Hepatic stellate cell (primary cell): ENCODE measurements around the gene BPTF.
"Not testable (repeated sequence)": the region's sequence is repeated elsewhere in the genome, so short reads cannot be mapped to it uniquely, and the experiment has no call there.

Experiments
- DNase-seq: peaks from one replicate; pipeline ENCODE4 v3.0.0; 2011; ENCODE audit warnings: low spot score

BPTF gene

DNA sequence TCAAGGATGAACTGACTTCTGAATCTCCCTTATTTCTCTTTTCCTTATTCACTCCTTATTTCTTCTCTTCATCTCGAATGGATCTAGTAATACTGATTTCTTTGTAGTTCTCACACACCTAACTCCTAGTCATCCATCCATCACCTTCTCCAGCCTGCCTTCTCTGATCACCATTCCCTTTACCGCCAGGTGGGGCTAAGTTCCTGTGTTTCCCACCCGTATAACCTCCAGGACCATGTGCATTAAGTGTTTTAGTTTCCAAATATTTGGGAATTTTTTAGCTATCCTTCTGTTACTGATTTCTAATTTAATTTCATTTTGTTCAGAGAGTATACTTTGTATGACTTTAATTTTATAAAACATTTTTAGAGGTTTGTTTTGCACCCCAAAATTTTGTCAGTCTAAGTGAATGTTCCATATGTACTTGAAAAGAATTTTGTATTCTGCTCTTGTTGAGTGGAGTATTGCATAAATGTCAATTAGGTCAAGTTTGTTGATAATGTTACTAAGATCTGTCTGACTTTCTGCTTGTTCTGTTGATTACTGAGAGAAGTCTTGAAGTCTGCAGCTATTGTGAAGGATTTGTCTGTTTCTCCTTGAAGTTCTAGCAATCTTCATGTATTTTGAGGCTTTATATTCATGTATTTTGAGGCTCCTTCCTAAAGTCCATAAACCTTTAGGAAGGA lies 8.8 kb downstream of the BPTF start:
- no peak for DNase-seq

DNA sequence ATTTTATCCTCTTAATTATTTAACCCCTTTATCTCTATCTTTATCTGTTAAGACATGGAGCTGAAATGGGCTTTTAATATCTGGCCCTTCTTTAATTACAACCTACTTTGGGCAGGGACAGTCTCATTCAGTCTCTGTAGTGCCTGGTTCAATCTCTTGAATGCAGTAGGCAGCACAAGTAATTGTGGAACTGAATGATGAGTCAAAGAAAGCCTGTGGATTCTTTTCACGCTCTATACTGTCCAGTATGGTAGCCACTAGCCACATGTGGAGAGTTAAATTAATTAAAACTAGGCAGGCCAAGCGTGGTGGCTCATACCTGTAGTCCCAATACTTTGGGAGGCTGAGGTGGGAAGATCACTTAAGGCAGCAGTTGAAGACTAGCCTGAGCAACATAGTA lies 9.3 kb downstream of the BPTF start:
- no peak for DNase-seq

DNA sequence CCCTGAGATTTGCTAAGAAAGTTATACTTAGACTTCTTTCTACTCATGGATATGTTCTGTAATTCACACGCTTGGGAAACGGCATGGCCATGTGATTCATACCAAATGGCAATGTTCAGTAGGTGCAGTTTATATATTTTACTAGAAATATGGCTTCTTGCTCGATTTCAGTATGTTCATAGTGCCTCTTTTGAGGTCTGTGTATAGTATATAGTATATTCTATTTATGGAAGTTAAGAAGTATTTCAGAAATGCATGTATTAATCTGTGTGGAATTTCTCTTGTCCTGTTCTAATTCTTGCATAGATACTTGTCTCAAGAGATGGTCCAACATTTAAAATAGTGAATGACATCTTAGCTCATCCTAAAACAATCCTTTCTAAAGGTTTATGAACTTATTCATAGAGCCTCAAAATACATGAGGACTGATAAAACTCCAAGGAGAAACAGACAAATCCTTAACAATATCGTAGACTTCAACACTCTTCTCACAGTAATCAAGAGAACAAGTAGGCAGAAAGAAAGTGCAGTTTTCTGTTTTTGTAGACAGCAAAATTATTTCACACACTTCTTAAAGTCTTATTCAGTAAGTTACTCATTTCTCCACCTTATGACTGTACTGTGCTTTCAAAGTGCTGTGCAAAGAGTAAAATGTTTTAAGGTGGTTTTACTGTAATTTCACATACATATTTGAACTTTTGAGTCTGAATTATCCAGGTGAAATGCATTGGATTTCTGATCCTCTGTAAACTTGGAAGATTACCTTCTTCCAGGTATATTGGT lies 11.1 kb downstream of the BPTF start:
- DNase-seq, result no peak

DNA sequence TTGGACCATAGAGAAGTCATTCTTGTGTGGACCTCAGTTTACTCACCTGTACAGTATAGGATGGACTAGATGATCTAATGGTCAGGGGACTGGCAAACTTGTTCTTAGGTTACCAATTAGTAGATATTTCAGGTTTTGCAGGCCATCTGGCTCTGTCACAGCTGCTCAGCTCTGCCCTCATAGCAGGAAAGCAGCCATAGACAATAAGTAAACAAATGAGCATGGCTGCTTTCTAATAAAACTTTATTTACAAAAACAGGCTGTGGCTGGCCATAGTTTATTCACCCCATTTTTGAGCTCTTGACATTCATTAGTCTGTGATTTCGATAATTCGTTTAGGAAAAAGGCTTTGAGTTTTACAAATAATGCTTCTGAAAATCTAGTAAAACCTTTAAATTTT lies 12.7 kb downstream of the BPTF start:
- no peak for DNase-seq

DNA sequence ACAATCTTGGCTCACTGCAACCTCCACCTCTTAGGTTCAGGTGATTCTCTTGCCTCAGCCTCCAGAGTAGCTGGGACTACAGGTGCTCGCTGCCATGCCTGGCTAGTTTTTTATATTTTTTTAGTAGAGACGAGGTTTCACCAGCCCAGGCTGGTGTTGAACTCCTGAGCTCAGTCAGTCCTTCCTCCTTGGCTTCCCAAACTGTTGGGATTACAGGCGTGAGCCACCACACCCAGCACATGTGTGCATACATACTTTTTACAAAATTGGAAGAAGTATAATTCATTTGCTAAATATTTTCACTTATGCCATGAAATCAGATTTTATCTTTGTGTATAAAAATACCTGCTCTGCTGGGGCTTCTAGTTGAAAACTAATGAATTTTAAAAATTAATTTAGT lies 13.2 kb downstream of the BPTF start:
- DNase-seq, result no peak

DNA sequence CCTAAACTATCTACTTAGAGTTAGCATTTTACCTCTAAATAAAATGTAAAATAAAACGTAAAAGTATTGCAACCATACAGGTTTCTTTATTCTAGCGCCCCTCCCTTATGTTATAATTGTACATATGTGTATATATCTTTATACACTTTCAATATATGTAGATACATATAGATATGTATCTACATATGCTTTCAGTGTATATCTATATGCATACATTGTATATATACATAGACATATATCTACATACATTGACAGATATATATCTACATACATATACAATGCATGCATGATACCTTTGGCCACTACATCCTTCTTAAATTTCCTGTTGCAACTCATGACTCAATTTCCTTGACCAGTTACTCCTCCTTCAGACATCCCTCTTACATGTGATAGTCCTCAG lies 16.7 kb downstream of the BPTF start:
- DNase-seq, result no peak

DNA sequence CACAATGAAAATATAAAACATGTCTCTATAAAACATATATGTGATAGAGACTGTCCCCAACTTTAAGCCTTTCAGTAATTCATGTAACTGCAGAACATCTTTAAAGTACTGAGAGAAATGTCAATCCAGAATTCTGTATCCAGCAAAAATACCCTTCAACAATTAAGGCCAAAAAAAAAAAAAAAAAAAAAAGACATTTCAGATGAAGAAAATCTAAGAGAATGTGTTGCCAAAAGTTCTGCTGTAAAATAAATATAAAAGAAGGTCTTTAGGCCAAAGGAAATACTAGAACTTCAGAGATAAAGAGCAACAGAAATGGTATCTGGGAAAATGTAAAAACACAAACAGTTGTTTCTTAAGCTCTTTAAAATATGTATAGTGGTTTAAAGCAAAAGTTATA lies 17.3 kb downstream of the BPTF start:
- DNase-seq, result no peak

DNA sequence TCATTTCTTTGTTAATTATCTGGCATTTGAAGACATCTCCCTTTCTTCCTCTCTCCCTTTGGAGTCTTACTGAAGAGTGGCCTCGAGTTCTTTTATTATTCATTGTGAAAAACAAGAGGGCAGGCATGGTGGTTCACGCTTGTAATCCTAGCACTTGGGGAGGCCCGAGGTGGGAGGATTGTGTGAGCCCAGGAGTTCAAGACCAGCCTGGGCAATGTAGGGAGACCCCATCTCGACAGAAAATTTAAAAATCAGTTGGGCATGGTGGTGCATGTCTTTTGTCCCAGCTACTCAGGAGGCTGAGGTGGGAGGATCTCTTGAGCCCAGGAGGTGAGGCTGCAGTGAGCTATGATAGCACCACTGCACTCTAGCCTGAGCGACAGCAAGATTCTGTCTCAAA lies 20.1 kb downstream of the BPTF start:
- no peak for DNase-seq

DNA sequence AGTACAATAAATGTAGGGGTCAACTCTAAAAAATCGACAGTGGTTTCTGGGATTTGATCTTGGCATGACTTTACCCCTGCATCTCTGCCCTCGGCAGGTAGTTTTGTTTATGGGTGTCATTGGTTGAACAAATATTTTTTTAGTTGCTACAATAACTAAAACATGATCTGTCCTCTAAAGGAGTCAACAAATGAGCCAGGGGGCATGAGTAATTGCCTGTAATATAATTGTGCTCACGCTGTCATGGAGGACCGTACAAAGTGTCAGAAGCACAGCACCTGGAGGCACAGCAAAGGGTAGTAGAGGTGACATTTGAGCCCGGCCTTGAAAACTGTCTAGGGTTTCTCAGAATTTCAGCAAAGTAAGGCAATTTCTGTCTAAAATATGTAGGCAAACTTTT lies 22.9 kb downstream of the BPTF start:
- DNase-seq, result not testable (repeated sequence)

DNA sequence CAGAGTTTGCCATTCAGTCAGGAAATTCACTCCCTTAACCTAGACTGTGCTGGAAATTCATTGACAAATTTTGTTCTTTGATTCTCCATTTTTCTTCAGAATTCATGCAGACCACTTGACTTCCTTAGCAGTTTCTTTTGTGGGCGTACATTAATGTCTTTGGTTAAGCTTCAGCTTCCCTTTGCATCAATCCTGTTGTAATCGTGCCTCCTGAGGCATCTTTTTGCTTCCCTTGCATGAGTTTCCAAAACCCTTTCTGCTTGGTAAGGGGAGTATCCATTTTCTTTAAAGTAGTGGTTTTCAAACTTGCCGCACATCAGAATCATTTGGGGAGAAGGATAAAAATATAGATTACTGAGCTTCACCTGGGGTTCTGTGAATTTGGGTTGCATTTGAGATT lies 23.5 kb downstream of the BPTF start:
- DNase-seq, result not testable (repeated sequence)

DNA sequence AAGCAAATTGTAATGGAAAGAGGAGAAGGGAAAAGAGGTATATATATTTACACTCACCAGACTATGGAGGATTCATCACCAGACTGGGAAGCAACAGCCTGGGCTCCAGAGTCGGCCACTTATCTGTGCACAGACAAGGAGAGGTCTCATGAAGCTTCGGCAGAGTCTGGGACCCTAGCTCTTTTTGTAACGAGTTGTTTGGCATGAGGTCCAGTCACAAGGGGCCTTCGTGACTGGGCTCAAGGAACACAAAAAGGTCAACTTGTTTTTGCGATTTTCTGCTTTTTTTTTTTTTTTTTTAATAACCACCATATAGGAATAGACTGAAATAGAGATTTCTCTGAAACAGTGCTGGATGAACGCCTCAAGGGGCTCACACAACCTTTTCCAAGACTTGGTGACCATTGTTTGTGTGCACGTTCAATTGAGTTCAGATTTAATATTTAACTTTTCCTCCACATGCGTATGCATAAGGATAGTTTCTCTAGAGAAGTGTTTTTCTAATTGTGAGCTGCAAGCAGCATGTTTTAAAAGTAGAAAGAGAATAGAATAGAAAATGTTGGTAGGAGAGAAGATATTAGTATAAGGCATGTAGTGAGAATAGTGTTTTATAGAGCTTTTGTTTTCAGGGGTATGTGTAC lies 25.8 kb downstream of the BPTF start:
- no peak for DNase-seq

DNA sequence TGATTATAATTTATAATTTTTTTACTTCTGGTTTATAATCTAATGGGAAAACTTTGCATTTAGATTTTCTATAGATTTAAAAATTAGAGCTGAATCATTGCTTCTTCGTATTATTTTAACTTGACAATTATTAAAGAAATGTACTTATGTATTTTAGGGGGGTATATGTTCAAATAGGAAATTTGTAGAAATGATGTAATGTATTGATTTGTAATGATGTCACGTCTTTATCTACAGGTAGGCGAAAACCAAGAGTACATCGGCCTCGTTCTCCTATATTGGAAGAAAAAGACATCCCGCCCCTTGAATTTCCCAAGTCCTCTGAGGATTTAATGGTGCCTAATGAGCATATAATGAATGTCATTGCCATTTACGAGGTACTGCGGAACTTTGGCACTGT lies 28.4 kb downstream of the BPTF start:
- DNase-seq, result no peak

DNA sequence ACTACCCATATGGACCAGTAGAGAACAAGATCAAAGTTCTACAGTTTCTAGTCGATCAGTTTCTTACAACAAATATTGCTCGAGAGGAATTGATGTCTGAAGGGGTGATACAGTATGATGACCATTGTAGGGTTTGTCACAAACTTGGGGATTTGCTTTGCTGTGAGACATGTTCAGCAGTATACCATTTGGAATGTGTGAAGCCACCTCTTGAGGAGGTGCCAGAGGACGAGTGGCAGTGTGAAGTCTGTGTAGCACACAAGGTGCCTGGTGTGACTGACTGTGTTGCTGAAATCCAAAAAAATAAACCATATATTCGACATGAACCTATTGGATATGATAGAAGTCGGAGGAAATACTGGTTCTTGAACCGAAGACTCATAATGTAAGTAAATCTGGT lies 29.1 kb downstream of the BPTF start:
- DNase-seq, result no peak

DNA sequence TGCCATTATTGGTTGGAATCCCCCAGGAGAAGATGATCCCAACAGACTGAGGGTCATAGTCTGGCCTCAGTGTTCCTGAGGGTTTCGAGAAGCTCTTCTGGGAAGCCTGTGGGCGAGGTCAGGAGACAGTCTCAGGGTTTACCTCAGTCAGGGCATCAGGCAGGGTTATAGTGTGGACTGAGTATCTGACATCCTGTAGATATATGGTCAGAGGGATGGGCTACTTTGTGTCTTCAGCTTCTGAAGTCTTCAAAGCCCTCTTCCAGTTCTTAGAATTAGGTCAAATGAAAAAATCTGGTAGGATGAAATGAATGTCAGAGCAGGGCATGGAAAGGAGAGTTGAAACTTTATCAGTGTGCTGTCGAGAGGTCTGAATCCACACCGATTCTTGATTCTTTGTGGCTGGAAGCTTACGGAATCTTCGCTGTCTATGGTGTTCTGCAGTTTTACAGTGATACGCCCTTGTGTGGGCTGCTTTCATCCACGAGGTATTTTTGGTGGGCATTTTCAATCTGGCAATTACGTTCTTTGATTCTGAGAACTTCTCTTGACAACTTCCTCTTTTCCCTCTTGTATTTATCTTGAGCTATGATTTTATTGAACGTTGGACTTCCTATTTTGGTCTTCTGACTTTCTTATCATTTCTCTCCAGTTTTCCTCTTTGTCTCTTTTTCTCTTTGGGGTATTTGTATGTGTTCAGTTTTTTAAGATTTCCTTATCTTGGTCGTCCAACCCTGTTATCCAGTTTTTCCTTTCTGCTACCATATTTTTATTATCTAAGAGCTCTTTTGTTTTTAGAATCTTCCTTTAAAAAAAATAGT lies 30.4 kb downstream of the BPTF start:
- no peak for DNase-seq

DNA sequence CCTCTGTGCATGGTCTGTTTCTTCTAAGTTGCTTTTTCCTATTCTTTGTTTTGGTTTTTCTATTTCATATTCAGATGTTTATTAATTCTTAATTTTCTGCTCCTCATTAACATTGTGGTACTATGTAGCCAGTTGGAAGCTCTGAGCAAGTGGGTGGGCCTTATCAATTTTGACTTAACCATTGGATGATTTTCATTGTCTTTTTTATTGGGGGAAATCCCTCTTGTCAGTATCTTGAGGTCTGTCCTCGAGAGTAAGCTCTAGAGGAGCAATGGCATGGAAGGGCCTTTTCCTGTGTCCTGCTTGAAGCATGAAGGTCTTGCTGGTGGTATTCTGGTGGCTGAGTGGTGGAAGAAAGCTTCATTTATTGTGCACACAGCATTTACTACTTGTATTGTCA lies 31.1 kb downstream of the BPTF start:
- DNase-seq, result not testable (repeated sequence)

DNA sequence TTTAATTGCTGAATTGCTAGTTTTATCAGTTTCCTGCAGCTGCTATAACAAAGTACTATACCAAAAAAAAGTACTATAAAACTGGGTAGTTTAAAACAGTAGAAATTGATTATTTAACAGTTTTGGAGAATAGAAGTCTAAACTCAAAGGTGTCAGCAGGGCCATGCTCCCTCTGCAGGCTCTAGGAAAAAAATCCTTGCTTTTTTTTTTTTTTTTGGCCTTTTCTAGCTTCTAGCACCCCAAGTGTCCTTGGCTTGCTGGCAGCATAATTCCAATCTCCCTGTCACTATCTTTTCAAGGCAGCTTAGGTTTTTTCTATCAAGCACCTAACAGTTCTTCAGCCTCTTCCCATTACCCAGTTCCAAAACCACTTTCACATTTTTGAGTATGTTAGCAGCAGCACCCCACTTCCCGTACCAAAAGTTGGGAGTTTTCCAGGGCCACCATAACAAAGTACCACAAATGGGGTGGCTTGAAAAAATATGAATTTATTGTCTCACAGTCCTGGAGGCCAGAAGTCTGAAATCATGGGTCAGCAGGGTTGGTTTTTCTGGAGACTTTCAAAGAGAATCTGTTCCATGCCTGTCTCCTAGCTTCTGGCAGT lies 37.4 kb downstream of the BPTF start:
- DNase-seq, result no peak

DNA sequence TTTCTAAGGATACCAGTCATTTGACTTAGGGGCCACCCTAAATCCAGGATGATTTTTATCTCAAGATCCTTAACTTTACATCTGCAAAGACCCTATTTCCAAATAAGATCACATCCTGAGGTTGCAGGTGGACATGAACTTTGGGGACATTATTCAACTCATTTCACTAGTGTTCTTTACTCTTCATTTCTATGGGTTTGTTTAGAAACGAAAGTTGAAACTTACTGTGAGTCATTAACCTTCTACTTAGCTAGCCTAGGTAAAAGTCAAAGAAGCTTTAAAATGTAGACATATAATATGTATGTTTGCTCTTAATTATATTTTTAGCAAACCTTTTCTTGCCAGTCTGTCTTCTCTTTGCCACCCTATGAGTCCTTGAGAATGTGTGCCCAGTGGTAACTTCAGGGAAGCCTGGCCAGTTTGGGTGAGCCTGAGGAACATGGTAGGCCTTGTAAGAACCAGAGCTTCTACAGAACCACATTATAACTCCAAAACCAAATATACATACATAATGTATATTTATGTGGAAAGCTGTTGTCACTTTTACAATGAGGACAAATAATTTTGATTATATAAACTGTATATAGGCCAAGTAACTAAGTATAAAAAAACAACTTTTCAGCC lies 38.4 kb downstream of the BPTF start:
- no peak for DNase-seq

DNA sequence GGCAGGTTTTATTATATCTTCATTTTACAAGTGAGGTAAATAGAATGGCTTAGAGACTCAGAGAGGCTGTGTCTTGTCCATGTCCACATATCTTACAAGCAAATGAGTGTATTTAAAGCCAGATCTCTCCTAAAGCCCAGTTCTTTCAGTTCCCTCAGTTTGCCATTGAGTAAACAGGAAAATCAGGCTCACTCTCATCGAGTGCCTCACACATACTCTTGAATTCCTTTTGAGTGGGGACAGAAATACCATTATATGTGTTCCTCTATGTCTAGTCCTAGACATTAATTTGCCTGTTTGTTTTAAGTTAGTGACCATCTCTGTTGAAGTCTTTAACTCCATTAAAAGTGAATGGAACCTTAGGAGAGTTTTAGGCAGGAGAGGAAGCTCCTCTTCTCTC lies 40.1 kb downstream of the BPTF start:
- no peak for DNase-seq

DNA sequence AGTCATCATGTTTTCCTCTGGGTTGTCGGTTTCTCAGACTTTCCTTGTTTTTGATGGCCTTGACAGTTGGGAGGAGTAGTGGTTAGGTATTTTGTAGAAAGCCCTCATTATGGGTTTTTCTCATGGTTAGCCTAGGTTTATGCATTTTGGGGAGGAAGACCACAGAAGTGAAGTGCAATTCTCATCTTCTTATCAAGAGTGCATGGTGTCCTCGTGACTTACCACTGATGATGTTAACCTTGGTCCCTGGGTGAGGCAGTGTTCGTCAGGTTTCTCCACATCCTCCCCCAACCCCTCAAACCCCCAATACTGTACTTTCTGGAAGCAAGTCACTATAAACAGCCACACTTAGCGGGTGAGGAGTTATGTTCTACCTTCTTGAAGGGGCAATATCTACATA lies 42.3 kb downstream of the BPTF start:
- no peak for DNase-seq

DNA sequence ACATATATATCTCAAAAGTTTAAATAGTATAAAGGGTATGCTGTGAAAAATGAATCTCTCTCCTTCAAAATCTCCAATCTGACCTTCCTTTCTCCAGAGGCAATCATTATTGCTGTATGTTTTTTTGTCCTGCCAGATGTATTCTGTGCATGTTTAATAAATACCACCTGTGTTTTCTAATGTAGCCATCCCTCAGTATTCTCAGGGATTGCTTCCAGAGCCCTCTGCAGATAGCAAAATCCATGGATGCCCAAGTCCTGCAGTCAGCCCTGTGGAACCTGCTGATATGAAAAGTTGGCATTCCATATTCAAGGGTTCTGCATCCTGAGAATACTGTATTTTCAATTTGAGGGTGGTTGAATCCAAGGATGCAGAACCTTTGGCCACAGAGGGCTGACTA lies 42.9 kb downstream of the BPTF start:
- DNase-seq, result no peak

DNA sequence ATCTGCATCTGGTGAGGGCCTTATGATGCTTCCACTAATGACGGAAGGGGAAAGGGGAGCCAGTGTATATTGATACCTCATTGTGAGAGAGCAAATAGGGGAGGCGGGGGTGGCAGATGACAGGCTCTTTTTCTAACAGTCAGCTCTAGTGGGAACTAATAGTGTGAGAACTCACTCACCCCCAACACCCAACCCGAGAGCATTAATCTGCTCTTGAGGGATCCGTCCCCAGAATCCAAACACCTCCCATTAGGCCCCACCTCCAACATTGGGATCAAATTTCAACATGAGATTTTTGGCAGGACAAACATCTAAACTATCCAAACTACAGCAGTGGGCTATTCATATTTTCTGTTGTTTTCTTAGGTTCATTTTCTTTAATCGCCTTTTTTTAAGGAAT lies 54.4 kb downstream of the BPTF start:
- DNase-seq, result no peak

DNA sequence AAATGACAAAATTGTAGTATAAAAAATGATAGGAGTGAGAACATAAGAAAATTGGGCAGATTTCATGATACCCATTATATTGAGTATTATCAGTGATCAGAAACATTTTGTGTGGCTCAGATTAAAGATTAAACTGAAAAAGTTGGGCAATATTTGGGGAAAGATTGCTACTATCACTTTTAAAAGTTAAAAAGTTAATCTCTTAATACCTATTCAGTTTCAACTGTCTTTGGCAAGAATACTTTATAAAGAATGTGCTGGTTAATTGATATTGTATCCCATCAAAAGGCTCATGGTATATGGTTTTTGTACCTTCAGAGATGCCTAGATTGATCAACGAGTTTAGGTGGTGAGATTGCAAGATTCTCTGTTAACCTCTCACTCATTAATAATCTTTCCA lies 55.8 kb downstream of the BPTF start:
- no peak for DNase-seq
